Hematopoietic multipotent progenitor cell treated with erythropoietin and hydrocortisone succinate and interleukin-3 and kit ligand, for 17 days (in vitro differentiated cells): Measurements from ENCODE around the gene CTXN3.
"Not testable (repeated sequence)": the region's sequence is repeated elsewhere in the genome, so short reads cannot be mapped to it uniquely, and the experiment has no call there.

Source experiments
- DNase-seq: peaks from one replicate; pipeline ENCODE4 v3.0.0-alpha.2; 2015; ENCODE audit warnings: low spot score

Gene CTXN3

GRCh38 chr5:127650649-127651048 is 1.8 kb downstream of the CTXN3 start:
- DNase-seq = no peak

DNA sequence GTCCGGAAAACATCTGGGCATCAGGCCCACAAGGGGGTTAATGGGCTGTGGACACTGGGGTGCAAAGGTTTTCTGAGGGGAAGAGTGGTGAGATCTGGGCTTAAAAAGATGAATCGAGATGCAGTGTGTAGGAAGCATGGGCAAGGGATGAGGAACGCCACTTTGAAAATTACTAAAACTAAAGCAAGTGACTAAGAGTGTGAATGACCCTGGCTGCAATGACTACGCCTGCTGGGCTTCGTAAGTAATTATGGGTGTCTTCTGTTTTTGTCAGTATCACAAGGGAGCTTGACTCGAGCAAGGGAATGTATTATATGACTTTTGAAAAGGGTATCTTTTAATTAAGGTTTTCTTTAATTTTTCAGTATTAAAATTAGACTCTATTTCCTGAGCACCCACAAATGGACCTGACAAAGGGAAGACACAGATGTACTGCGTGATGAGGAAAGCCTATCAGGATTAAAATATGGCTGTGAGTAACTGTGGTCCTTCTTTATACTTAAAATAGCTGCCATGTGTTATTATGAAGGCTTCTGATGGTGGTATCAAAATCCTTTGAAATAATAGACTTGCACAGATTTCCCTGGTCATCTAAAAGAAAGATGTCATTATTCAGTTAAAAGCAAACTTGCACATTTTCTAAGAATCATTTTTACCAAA is 4.2 kb downstream of the CTXN3 start:
- DNase-seq = no peak

DNA sequence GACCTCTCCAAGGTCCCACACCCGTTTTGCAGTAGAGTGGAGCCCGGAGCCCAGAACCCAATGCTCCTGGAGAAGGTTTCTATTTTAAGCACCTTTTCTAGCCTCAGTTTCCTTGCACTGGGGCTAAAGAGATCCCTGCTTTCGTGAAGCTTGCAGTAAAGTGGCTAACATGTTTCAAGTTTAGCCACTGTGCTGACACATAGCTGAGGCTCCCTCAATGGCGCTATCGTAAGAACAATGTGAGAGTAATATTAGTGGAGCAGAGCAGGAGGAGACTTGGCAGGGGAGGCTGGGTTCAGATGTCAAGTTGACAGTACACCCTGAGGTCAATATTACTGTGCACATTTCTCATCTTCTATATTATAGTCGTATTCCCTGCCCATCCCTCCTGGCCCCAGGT is 7.9 kb downstream of the CTXN3 start:
- DNase-seq = no peak

DNA sequence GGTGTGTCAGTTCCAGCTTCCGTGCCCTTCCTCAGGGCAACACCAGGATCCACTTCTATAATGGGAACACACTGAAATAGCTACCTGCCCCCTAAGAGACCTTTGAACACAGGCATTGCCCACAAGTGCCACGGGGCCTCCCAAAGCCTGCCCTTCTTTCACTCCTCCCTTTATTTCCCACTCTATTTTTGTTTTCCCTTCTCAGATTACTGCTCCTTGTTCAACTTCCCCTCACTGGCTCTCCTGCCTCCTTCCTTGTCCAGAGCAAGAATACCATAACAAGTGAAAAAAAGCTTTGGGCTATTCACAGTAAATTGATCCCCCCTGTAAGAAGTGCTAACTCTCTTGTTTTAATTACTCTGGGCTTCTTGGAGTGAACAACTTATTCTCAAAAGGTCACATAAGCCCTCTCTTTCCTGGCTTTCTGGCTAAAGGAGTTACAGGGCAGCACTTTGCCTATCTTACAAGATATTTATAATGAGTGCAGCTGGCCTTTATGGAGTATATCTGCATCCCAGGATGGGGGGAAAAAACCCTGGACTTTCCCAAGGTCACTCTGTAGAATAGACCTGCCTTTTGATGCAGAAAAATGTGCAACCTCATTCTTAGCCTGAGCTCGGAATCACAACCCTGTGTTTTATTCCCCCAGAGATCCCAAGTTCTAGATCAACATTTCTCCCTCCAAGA is 11.3 kb downstream of the CTXN3 start:
- DNase-seq = no peak

DNA sequence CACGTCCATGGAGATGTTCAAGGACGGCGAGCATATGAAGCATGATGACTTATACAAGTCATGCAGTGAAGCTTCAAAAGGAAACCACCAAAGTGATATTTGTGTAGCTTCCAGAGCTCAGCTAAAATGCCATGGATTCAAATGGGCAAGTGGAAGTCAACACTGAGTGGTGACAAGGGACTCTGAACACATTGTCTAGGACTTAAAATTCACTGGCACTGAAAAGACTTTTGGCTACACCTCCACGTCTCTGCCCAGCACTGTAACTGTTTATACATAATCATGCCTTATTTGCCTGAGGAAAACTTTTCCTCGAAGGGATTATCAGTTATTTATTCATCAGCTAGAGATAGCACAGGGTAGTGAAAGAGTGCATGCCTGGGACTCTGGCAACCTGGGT is 15.2 kb downstream of the CTXN3 start:
- no peak for DNase-seq

- no peak for DNase-seq
Observed at GRCh38 chr5:127665641-127666040, 16.8 kb downstream of the CTXN3 start.

DNA sequence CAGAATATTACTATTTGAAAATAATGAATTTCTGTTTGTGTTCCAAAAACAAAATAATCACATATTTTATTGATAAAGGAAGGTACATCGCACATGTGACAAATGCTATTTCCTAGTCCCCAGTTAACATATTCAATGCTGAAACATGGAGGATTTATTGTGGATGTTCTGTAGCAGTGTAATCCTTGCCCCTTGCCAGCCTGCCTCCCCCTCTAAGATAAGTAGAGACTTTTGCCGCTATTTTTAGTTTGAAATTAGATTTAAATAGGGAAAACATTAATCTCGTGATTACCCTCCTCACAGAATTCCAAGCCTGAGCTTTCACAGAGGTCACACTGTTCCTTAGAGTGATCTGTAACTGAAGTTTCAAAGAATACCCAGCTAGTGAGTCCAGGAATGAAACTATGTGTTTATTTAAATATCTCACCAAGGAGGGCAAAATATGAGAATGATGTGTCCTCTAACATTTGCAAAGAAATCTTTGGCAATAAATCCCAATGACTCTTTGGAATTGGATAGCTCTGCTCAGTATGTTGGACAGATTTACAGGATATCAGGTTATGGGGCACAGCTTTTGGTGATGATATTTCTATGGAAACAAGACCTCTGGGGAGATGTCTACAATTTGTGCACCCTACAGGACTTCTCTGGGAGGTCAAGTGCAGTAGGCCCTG is 17.3 kb downstream of the CTXN3 start:
- no peak for DNase-seq

DNA sequence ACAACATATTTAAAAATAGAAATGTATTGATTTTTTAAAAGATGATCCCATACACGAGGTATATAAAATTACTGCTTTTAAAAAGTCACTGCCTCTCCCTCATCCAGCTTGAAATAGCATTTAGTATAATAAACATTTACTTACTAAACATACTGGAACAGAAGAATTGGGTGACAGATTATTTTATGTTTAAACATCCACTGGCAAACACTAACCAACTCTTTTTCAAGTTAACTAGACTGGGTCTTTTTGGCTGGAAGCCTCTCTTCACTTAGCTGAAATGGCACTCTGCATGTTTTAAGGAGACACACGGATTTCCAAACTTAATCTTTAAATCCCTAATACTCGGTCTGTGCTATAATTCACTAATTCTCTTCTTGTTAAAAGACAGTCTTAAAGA is 19.0 kb downstream of the CTXN3 start:
- no peak for DNase-seq

GRCh38 chr5:127671218-127671617 is 22.3 kb downstream of the CTXN3 start:
- DNase-seq = no peak

- DNase-seq = no peak
Observed at GRCh38 chr5:127673117-127673800, 24.4 kb downstream of the CTXN3 start.

DNA sequence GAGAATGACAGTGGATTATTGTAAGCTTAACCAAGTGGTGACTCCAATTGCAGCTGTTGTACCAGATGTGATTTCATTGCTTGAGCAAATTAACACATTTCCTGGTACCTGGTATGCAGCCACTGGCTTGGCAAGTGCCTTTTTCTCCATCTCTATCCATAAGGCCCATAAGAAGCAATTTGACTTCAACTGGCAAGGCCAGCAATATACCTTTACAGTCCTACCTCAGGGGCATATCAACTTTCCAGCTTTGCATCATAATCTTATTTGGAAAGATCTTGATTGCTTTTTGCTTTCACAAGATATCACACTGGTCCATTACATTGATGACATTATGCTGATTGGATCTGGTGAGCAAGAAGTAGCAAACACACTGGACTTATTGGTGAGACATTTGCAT is 28.1 kb downstream of the CTXN3 start:
- DNase-seq = not testable (repeated sequence)

- DNase-seq = not testable (repeated sequence)
Observed at GRCh38 chr5:127679691-127680330, 30.9 kb downstream of the CTXN3 start.

DNA sequence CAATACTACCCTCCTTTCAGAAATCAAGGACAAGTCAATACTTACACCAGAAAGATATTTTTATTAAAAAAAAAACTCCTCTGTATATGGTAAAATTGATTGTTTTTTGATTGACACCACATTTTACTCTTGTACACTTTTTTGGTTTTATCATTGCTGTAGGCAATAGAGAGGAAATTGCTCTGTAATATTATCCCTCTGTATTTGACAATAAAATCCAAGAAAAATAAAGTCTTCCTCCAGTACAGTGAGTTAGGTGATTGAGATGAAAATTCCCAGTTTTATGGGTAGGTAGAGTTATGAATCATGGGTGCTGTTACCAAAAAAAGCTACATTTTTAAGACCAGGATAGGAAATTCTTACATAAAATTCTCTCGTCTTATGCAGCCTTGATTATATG is 31.7 kb downstream of the CTXN3 start:
- no peak for DNase-seq

- no peak for DNase-seq
Observed at GRCh38 chr5:127683008-127683407, 34.1 kb downstream of the CTXN3 start.

DNA sequence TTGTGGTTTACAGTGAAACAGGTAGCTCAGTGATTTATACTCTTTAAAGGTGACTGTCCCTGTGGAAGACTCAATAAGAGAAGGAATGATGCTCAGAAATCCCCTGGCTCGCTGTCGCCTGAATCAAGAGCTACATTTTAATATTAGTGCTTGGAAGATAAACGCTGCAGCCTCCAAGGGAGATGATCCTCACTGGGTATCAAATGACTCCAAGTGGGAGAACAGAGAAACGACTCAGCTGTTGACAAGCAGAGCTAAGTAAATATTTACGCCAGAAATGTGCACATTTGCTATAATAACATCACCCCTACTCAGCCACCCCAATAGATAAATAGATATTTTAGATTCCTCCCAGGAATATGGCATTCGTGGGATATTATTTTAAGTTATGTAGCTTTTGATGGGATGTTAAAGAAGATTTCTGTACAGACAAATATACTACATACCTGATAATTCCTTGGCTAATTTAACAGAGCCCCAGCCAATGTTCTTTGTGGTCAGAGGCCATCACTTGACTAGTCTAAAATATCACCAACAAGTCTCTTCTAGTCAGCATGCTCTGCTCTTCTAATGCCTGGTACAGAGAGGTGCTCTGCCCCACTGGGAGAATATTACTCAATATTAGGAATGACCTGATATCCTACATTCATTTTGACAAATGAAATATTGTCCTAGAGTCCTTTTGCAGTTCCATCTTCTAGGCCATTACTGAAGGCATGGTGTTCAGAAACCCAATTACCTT is 36.0 kb downstream of the CTXN3 start:
- DNase-seq = no peak

GRCh38 chr5:127685662-127686061 is 36.8 kb downstream of the CTXN3 start:
- no peak for DNase-seq

GRCh38 chr5:127686424-127686823 is 37.5 kb downstream of the CTXN3 start:
- DNase-seq = no peak

- DNase-seq = no peak
Observed at GRCh38 chr5:127694518-127695171, 45.8 kb downstream of the CTXN3 start.

DNA sequence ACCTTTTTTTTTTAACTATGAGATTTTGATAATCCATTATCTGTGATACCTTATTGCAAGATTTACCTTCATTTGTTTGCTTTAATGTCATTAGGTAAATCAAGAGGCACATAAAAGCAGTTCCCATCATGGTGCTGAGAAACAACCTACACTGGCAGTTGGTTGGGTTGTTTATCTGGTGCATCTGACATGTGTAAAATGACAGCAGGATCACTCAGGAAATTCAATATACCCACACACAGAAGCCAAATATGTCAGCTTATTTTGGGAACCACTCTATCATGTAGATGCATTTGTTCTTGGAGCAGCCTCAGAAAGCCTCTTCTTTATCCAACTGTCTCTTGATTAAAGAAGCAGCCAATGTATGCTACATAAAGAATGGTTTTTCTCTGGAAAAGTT is 46.5 kb downstream of the CTXN3 start:
- DNase-seq = no peak

DNA sequence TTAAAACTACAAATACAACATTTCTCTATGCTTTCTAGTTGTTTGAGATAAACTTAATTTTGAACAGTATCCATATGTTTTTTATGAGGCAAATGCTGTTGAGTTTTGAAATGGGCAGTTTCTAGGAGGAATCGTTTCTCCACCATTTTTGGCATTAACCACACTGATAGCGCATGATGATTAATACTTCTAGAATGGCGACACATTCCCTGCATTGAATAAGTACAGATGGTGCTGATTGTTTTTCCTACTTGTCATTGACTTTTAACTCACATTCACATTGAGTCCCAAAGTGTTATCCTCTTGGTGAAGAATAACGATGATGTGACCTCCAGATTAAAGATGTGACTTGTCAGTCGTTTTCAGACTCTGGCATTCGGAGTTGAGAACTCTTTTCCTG is 47.8 kb downstream of the CTXN3 start:
- no peak for DNase-seq
